ENCODE measurements around the gene TELO2. TPM values are rescaled to one million over a fixed set of nuclear protein-coding genes. Genes with fewer than 3 reads are reported as not detected.

The TELO2 gene
- total RNA-seq, 2 experiments from 2014 or later = 29.7 to 30.8 TPM

DNA sequence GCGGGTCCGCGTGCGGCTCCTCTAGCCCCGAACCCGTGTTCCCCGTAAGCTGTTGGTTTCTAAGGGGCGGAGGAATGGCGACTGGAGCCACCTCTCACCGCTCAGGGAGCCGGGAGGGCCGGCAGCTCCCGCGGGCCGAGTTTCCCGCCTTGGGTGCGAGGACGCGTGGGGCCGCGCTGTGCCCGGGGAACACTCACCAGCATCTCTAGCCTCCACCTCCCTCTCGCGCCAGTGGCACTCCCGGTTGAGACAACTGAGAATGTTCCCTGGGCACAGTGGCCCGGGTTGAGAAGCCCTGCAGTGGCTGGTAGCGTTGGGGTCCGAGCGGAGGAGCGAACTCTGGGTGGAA, 560 bp downstream of the TELO2 start:
- TF ChIP-seq, protein P1, sequence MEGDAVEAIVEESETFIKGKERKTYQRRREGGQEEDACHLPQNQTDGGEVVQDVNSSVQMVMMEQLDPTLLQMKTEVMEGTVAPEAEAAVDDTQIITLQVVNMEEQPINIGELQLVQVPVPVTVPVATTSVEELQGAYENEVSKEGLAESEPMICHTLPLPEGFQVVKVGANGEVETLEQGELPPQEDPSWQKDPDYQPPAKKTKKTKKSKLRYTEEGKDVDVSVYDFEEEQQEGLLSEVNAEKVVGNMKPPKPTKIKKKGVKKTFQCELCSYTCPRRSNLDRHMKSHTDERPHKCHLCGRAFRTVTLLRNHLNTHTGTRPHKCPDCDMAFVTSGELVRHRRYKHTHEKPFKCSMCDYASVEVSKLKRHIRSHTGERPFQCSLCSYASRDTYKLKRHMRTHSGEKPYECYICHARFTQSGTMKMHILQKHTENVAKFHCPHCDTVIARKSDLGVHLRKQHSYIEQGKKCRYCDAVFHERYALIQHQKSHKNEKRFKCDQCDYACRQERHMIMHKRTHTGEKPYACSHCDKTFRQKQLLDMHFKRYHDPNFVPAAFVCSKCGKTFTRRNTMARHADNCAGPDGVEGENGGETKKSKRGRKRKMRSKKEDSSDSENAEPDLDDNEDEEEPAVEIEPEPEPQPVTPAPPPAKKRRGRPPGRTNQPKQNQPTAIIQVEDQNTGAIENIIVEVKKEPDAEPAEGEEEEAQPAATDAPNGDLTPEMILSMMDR (IDR thresholded peaks at IDR 0.05) = no peak
- peak overlapping the region; percentile 97 for H3K27ac Mint-ChIP-seq
- ATAC-seq (ENCODE audit: poor library complexity) (no peak), DNase-seq (peak in 1 of 14 experiments; percentile 36)
- ChIA-PET POLR2A (interaction anchor here (0.8 to 2.7 kb wide), 4 partner anchors 38 to 66 kb away, joined by 3 to 27 read pairs (median 10); partner anchors contain the start of gene TMEM204), CTCF (no interaction called here)
- intact Hi-C loops (cut with DNase I, micrococcal nuclease) = loop anchor here (1.0 to 5.0 kb wide), 8 partner anchors 18 to 186 kb away; partner anchors contain the start of genes CLCN7 (in 2 of the 2), UBE2I (in 1 of the 2) and UQCC4 (in 1 of the 2)
- Histone ChIP-seq H3K9me3 (ENCODE audit: control insufficient read depth in 1 of 2, insufficient read depth in 1 of 2, low read length in 2 of 2) (no peaks in the 10 kb centered on the region), H3K27me3 (ENCODE audit: control insufficient read depth in 1 of 2, insufficient read depth in 2 of 2, low read length in 2 of 2) (no peaks in the 10 kb centered on the region), H3K4me3 (ENCODE audit: low read length) (peak overlapping the region; percentile 86), H3K27ac (ENCODE audit: low read depth in 1 of 2, low read length in 2 of 2) (no peak overlapping the region), H3K36me3 (ENCODE audit: insufficient read depth, low read length) (peaks cover 21% of the 10 kb centered on the region), H3K4me1 (ENCODE audit: insufficient read depth, low read length) (peaks cover 27% of the 10 kb centered on the region)
- no peaks in the 10 kb centered on the region for H3K27me3 Mint-ChIP-seq
- H3K36me3 Mint-ChIP-seq (ENCODE audit: low read depth) = peaks cover 18% of the 10 kb centered on the region
- H3K4me3 Mint-ChIP-seq = peak overlapping the region; percentile 84
- peaks cover 10% of the 10 kb centered on the region for H3K4me1 Mint-ChIP-seq (ENCODE audit: low read depth)
- no peaks in the 10 kb centered on the region for H3K9me3 Mint-ChIP-seq

DNA sequence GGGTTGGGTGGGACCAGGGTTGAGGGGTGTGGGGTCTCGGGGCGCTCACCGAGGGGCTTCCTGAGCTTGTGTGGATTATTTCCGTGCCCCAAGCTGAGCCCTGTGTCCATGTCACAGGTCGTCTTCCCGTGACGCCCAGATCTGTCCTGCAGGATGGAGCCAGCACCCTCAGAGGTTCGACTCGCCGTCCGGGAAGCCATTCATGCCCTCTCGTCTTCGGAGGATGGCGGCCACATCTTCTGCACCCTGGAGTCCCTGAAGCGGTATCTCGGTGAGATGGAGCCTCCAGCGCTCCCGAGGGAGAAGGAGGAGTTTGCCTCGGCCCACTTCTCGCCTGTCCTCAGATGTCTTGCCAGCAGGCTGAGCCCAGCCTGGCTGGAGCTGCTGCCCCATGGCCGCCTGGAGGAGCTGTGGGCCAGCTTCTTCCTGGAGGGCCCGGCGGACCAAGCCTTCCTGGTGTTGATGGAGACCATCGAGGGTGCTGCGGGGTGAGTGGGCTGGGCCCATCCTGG, 1.0 kb downstream of the TELO2 start:
- ChIA-PET CTCF (no interaction called here), POLR2A (interaction anchor here (1.3 to 2.7 kb wide), 3 partner anchors 38 to 43 kb away, joined by 3 to 27 read pairs (median 18); partner anchors contain the start of gene TMEM204)
- Histone ChIP-seq H3K4me1 (ENCODE audit: insufficient read depth, low read length) (peaks cover 27% of the 10 kb centered on the region), H3K27ac (ENCODE audit: low read depth in 1 of 2, low read length in 2 of 2) (no peak overlapping the region), H3K9me3 (ENCODE audit: control insufficient read depth in 1 of 2, insufficient read depth in 1 of 2, low read length in 2 of 2) (no peaks in the 10 kb centered on the region), H3K4me3 (ENCODE audit: low read length) (peak overlapping the region; percentile 86), H3K36me3 (ENCODE audit: insufficient read depth, low read length) (peaks cover 23% of the 10 kb centered on the region), H3K27me3 (ENCODE audit: control insufficient read depth in 1 of 2, insufficient read depth in 2 of 2, low read length in 2 of 2) (no peaks in the 10 kb centered on the region)
- ATAC-seq (ENCODE audit: poor library complexity) = no peak
- H3K9me3 Mint-ChIP-seq = no peaks in the 10 kb centered on the region
- no peaks in the 10 kb centered on the region for H3K27me3 Mint-ChIP-seq
- DNase-seq = peak in 1 of 14 experiments; percentile 35
- H3K4me1 Mint-ChIP-seq (ENCODE audit: low read depth) = peaks cover 10% of the 10 kb centered on the region
- peak overlapping the region; percentile 97 for H3K27ac Mint-ChIP-seq
- H3K36me3 Mint-ChIP-seq (ENCODE audit: low read depth) = peaks cover 18% of the 10 kb centered on the region
- intact Hi-C loops (cut with DNase I, micrococcal nuclease) = loop anchor here (5.0 kb wide), 4 partner anchors 33 to 187 kb away; partner anchors contain the start of genes UBE2I (in 1 of the 2) and UQCC4 (in 1 of the 2)
- TF ChIP-seq, protein P1 (IDR thresholded peaks at IDR 0.05) = no peak
- peak overlapping the region; percentile 84 for H3K4me3 Mint-ChIP-seq

DNA sequence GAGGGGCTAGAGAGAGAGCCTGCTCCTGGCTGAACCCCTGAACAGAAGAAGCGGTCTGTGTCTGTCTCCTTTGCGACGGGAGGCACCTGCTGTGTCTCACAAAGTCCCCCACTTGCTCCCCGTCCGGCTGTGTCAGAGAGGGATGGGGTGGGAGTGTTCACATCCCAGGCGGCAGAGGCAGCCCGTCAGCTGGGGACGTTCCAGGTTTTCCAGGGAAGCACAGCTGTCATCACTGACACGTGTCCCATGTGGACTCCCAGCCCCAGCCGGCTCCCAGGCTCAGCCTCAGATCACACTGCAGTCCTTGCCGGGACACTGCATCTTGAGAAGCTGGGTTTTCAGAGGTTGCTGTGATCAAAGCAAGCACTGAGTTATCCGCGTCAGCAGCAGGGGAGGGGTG, 1.6 kb downstream of the TELO2 start:
- intact Hi-C loops (cut with DNase I, micrococcal nuclease) = loop anchor here (5.0 kb wide), 4 partner anchors 33 to 187 kb away; partner anchors contain the start of genes UBE2I (in 1 of the 2) and UQCC4 (in 1 of the 2)
- Mint-ChIP-seq H3K27ac (peak overlapping the region; percentile 97), H3K4me1 (ENCODE audit: low read depth) (peaks cover 10% of the 10 kb centered on the region), H3K36me3 (ENCODE audit: low read depth) (peaks cover 18% of the 10 kb centered on the region), H3K4me3 (peak overlapping the region; percentile 84), H3K9me3 (no peaks in the 10 kb centered on the region), H3K27me3 (no peaks in the 10 kb centered on the region)
- Histone ChIP-seq H3K36me3 (ENCODE audit: insufficient read depth, low read length) (peaks cover 28% of the 10 kb centered on the region), H3K4me1 (ENCODE audit: insufficient read depth, low read length) (peaks cover 27% of the 10 kb centered on the region), H3K27me3 (ENCODE audit: control insufficient read depth in 1 of 2, insufficient read depth in 2 of 2, low read length in 2 of 2) (no peaks in the 10 kb centered on the region), H3K9me3 (ENCODE audit: control insufficient read depth in 1 of 2, insufficient read depth in 1 of 2, low read length in 2 of 2) (no peaks in the 10 kb centered on the region), H3K4me3 (ENCODE audit: low read length) (no peak overlapping the region), H3K27ac (ENCODE audit: low read depth in 1 of 2, low read length in 2 of 2) (no peak overlapping the region)
- no peak for DNase-seq
- ChIA-PET CTCF (no interaction called here), POLR2A (no interaction called here)
- no peak for ATAC-seq (ENCODE audit: poor library complexity)
- TF ChIP-seq, protein P1 (IDR thresholded peaks at IDR 0.05) = no peak
